HG03520 (cell line): ENCODE data around the gene DYRK1A.

Experiments
- ATAC-seq: cut with Tn5 transposase; IDR thresholded peaks from one replicate; pipeline ENCODE4 v1.9.1; 2021; ENCODE audit warnings: mild to moderate bottlenecking, moderate library complexity; ENCODE audit not compliant: unreplicated experiment

DYRK1A gene

GRCh38 chr21:37443683-37444082 is 77.1 kb downstream of the DYRK1A start:
- ATAC-seq = no peak

DNA sequence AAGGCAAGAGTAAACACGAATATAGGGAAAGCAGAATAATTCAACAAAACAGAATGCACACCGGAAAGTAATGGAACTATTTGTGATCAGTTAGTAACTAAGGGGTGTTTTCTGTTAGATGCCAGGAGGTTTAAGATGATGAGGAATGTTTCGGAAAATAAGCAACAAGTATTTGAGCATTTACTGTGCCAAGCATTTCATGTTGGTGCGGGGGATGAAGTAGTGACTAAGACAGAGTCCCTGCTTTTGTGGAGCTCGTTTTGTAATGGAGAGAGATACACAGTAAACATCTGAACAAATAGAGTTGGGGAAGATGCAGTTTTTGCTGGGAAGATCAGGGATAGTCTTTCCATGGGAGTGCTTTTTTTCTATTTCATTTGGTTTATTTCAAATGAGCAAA is 78.7 kb downstream of the DYRK1A start:
- no peak for ATAC-seq

DNA sequence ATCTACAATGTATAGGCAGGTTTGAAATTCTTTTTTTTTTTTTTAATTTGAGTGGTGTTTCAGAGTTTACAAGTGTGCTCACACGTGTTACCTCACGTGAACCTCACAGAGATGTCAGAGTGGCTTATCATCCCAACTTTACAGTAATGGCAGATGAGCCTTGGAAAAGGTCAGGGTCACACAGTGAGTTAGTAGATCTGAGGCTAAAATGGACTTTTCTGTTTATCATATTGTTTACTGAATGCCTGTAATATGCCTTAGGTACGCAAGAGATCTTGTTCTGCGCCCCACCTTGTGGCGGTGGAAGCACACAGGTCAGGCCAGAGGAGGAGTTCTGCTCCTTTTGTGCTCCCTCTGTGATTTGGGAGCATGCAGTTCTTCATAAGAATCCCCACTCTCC is 80.0 kb downstream of the DYRK1A start:
- no peak for ATAC-seq

DNA sequence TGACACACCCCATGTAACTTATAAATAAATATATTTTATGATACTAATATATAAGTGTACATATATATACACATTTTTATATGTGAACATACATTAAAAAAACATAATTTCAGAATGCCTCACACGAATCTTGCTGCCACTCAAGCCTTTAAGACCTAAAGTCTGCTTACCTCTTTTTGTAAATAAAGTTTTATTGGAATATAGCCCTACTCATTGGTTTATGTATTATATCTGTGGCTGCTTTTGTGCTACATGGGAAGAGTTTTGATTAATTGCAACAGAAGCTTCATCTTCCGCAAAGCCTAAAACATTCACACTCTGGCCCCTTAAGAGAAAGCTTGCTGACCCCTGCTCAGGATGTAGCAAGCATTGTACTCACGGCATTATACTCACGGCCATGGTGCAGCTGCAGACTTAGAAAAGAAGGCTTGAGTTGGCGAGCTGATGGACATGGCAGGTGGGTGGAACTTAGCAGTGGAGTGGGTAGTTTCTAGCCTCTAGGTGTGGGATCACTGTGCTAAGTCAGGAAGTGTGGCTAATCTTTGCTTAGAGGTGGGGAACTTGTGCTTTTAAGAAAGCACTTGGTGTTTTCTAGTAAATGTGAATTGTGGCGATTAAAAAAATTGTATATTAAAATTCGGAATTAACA is 80.8 kb downstream of the DYRK1A start:
- no peak for ATAC-seq

GRCh38 chr21:37449302-37449937 is 82.8 kb downstream of the DYRK1A start:
- no peak for ATAC-seq

DNA sequence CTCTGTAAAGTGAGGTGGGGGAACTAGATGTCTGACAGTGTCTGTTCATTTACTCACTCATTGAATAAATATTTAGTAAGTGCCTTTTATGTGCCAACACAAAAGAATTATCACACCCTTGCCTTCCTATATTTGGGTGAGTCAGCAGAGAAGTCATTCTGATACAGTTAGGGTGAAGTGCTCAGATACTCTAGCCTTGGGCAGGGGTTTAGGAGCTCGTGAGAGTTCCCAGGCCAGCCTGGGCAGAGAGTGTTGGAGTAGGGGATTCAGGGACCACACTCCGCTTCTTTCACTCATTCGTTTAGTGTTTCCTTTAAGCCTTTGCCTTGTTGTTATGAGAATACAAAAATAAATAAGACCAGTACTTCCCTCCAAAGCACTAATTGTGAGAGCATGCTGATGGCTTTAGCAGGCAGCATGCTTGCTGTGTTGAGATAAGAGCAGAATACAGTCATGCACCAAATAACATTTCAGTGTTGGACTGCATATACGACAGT is 83.9 kb downstream of the DYRK1A start:
- ATAC-seq = no peak

DNA sequence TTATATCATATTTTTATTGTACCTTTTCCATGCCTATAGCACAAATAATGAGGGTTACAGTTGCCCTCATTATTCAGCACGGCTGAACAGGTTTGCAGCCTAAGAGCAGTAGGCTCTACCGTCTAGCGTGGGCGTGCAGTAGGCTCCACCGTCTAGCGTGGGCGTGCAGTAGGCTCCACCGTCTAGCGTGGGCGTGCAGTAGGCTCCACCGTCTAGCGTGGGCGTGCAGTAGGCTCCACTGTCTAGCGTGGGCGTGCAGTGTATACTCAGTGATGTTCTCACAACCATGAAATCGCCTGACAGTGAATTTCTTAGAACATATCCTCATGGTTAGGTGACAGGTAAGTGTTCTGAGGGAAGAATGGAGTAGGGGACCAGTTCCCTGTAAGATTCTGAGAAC is 84.9 kb downstream of the DYRK1A start:
- no peak for ATAC-seq

- no peak for ATAC-seq
Measured at GRCh38 chr21:37452227-37452626, 85.7 kb downstream of the DYRK1A start.

- ATAC-seq = no peak
Measured at GRCh38 chr21:37453350-37453749, 86.8 kb downstream of the DYRK1A start.

DNA sequence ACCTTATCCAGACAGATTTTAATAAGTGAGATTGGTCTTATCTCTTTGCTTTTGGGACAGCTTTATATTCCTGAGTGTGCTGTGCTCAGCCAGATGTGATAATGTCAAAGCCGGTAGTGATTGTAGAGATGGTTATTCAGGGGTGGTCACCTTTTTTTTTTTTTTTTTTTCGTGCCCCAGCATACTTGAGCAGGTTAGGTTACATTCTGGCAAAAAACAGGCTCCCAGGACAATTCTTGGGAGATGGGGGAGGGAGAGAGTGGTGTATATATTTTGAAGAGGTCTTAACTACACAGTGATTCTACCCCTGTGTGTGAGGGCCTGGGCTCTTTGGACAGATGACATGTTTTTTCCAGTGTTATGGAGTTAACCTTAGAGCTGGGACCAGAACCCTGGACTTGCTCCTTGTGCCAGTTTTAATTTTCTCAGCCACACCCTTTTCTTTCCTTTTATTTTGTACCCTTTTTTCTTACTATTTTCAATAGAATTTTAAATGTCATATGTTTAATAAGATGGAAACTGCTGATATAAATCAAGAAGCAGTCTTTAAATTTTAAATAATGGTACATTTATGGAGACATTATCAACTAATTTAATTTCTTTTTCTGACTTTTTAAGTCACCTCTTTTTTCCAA is 88.4 kb downstream of the DYRK1A start:
- ATAC-seq = no peak

DNA sequence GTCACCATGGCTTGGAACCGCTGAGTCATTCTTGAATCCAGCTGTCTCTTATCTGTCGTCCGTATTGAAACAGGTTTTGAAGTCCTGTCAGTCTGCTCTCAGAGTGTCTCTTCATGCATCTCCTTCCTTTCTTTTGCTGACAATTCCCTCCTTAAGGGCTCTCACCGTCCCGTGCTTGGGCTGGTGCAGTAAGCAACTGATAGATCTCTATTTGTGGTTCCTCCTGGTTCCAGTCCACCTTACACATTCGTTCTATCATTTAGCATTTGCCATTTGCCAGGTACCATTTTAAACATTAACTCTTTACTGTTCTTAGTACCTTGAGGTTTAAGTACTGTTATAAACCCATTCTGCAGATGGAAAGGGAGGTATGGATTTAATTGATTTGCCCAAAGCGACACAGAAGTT is 88.9 kb downstream of the DYRK1A start:
- no peak for ATAC-seq

DNA sequence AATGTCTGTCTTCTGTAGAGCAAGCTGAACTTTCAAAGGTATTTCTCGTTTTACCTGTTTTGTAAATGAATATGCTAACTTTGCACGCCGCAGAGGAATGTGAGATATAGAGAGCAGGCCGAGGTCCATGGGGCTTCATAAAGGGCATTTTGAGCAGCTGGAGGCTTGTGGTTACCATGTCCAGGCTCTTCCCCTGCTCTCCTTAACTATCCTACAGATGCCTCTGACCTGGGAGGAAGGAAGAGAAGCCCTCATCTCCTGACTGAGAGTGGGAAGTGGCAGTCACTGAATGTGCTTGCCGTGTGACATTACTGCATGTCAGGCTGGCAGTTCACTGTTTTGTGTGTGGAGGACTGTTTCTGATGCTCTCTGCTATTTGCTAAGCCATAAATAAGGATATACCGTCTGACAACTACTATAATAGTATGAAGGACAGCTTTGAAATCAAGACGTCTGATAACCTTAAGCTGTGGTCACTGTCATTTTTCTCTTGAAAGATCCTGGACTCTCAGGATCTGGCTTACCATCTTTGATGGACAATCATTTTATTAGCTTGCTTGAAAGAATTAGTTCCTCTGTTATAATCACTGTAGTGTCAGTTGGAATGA is 92.2 kb downstream of the DYRK1A start:
- no peak for ATAC-seq

DNA sequence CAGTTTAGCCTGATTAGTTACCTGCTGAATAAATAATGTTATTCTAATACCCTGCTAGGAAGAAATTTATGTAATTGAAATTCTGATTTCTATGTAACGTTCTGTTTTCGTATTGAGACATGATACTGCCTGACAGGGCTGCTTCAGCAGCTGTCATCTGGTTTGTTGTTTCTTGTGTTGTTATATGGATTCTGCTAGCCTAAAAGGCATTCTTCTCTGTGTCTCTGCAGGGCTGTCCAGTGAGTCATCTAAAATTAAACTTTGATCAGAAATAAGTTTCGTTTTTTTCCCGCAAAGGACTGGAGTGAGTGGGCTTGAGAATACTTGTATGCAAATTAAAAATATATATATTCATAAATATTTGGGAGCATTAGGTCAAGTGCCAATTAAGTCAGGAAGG is 93.0 kb downstream of the DYRK1A start:
- ATAC-seq = no peak

GRCh38 chr21:37460196-37460595 is 93.6 kb downstream of the DYRK1A start:
- ATAC-seq = no peak

DNA sequence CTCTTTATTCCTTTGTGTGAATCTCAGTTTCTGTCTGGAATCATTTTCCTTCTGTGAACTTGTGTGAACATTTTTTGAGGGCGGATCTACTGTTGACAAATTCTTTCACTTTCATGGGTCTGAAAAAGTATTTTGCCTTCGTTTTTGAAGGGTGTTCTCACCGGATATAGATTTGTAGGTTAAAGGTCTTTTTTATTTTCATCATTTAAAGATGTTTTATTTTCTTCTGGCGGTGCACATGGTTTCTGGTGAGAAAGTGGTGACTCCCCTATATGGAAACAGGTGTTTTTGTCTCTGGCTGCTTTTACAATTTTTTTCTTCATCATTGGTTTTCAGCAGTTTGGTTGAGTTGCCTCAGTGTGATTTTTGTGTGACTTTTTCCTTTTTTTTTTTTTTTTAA is 94.9 kb downstream of the DYRK1A start:
- ATAC-seq = no peak

- no peak for ATAC-seq
Measured at GRCh38 chr21:37462087-37462861, 95.7 kb downstream of the DYRK1A start.

GRCh38 chr21:37463083-37463801 is 96.7 kb downstream of the DYRK1A start:
- no peak for ATAC-seq

DNA sequence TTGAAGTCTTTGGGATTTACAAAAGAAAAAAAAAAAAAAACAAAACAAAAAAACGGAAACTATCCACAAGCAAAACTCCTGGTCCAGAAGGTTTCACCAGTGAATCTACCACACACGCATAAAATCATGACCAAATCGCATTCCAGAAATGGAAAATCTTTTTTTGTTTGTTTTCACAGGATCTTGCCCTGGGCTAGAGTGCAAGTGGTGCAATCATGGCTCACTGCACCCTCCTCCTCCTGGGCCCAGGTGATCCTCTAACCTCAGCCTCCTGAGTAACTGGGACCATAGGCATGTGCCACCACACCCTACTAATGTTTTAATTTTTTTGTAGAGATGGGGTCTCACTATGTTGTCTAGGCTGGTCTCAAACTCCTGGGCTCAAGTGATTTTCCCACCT is 100.5 kb downstream of the DYRK1A start:
- no peak for ATAC-seq

DNA sequence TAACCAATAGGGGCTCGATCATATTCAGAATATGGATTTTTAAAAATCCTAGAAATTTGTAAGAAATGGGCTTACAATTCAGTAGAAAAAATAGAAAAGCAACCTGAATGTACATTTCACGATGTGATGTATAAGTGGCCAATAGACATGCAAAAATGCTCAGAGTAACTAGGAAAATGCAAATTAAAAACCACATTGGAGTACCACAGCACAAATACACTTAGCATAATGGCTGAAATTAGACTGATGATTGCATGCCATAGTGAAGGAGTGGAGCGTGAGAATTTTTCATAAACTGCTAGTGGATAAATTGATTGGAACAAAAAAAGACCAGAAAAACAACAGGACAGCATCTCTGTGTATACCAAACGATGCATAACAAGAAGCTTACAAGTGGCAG is 102.3 kb downstream of the DYRK1A start:
- ATAC-seq = no peak

GRCh38 chr21:37469441-37469840 is 102.9 kb downstream of the DYRK1A start:
- ATAC-seq = no peak
